Measurements from ENCODE around the gene OSBP2.
"Not testable (repeated sequence)": the region's sequence is repeated elsewhere in the genome, so short reads cannot be mapped to it uniquely, and the experiment has no call there.

OSBP2 gene

DNA sequence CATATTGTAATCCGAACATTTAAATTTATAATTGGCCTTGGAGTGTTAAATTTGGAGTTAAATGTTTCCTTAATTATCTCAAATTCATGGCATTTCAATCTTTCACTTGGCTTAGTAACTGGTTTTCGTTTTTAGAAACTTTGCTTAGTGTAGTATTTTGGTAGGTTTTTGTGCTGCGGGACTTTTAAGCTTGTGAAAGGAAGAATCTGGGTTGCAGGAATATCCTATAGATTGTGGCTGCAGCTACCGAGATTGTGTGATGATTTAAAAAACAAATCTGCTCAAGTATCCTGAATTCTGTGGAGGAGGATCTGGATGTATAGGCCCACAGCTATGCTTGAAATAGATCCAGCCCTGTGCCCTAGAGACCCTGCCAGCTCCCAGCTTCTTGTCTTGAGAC, 27.1 kb downstream of the OSBP2 start:
- no peak for DNase-seq

- DNase-seq = no peak
These were observed 34.2 kb downstream of the OSBP2 start for GRCh38 chr22:30728826-30729225.

GRCh38 chr22:30731658-30732057, 37.0 kb downstream of the OSBP2 start:
- DNase-seq = no peak

- no peak for DNase-seq
These were observed 37.8 kb downstream of the OSBP2 start for GRCh38 chr22:30732426-30732825.

- DNase-seq = no peak
These were observed 38.5 kb downstream of the OSBP2 start for GRCh38 chr22:30733181-30733631.

- DNase-seq = not testable (repeated sequence)
These were observed 45.3 kb downstream of the OSBP2 start for GRCh38 chr22:30740007-30740406.

GRCh38 chr22:30740511-30740910, 45.8 kb downstream of the OSBP2 start:
- not testable (repeated sequence) for DNase-seq

- DNase-seq = no peak
These were observed 47.9 kb downstream of the OSBP2 start for GRCh38 chr22:30742291-30743256.

DNA sequence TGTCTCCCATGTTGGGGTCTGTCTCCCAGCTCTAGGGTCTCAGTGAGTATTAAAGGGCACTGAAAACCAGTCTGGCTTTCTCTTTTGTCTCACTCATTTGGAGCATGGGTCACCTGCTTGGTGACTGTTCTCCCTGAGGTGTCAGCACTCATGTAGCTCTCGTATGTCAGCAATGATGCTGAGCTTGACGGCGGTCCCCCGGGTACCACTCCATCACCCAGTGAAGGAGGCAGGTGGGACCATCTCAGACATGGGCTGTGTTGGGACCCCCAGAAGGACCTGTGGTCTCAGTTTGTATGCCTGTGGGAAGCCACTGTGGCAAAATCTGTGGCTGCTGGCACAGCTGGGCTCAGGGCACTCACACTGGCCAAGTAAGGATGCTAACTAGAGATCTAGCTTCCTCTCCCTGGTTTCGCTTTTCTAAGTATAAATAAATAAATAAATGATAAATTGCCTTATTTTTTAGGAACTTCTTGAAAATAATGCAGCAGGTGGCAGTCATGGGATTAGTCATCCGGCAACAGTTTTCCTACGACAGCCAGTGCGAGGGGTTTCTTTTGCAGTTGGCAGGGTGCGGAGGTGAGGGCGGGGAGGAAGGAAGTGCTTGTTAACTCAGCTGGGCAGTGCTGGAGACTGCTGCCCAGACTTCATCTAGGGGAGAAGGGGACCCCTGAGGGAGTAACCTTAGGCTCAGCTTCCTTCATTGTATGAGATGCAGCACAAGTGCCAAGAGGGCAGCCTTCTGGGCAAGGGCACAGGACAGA, 48.8 kb downstream of the OSBP2 start:
- DNase-seq = no peak

GRCh38 chr22:30744224-30744623, 49.5 kb downstream of the OSBP2 start:
- no peak for DNase-seq

DNA sequence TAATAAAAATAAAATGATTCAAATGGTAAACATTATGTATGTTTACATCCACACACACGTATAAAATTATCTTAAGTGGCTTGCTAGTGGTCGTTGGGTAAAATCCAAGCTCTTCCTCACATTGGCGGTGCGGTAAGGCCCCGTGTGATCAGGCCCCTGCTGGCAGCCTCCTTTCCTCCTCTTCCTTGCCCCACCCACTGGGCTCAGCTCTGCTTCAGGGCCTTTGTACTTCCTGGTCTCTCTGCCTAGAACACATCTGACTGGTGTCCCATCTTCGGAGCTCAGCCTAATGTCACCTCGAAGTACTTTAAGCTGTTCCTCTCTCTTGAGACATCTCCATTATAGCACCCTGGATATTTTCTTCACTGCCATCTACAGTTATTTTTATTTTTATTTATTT, 52.8 kb downstream of the OSBP2 start:
- DNase-seq = no peak

DNA sequence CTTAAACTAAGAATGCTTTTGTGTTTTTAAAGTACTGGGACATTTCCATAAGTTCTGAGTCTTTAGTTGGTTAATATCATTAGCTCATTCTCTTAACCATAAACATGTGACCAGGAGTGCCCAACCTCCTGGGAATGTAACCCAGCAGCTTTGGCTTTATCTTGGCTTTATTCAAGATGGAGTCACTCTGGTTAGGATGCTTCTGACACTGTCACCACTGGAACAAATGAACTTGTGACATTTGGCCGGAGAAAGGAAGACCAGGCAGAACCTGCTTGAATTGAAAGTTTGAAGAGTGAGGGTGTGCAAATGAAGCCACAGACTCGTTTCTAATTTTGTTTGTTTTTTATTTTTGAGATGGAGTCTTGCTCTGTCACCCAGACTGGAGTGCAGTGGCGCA, 54.6 kb downstream of the OSBP2 start:
- no peak for DNase-seq

- no peak for DNase-seq
These were observed 55.2 kb downstream of the OSBP2 start for GRCh38 chr22:30749849-30750248.

DNA sequence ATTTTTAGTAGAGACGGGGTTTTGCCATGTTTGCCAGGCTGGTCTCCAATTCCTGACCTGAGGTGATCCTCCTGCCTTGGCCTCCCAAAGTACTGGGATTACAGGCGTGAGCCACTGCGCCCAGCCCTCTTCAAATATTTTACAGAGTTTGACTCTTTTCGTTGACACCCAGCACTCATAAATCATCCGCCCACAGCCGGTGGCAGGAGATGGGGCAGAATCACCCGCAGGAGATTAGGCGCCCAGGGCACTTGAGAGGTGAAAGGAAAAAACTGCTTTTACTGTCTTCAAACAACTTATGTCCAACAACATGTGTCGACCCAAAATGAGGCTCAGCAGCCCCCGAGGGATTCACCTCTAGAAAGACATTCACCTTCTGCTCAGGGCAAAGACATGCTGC, 56.9 kb downstream of the OSBP2 start:
- no peak for DNase-seq

GRCh38 chr22:30752771-30753170, 58.1 kb downstream of the OSBP2 start:
- no peak for DNase-seq

DNA sequence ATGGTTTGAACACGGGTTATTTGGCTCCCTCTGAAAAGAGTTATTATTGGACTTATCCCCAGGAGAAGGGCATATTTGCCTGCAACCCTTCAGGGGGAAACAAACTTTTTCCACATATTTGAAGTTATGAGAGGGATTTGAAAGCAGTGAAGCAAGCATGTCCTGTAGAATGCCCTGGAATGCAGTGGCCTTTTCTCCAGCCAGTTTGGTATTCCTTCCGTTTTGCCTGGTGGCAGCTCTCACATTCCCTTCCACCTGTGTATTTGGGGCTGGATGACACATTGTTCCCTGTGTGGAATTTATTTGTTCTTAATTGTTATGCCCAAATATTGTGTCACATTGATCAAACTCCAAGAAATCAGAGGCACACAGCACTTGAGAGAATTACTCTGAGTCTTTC, 59.0 kb downstream of the OSBP2 start:
- DNase-seq = no peak

- no peak for DNase-seq
These were observed 59.8 kb downstream of the OSBP2 start for GRCh38 chr22:30754521-30754920.

DNA sequence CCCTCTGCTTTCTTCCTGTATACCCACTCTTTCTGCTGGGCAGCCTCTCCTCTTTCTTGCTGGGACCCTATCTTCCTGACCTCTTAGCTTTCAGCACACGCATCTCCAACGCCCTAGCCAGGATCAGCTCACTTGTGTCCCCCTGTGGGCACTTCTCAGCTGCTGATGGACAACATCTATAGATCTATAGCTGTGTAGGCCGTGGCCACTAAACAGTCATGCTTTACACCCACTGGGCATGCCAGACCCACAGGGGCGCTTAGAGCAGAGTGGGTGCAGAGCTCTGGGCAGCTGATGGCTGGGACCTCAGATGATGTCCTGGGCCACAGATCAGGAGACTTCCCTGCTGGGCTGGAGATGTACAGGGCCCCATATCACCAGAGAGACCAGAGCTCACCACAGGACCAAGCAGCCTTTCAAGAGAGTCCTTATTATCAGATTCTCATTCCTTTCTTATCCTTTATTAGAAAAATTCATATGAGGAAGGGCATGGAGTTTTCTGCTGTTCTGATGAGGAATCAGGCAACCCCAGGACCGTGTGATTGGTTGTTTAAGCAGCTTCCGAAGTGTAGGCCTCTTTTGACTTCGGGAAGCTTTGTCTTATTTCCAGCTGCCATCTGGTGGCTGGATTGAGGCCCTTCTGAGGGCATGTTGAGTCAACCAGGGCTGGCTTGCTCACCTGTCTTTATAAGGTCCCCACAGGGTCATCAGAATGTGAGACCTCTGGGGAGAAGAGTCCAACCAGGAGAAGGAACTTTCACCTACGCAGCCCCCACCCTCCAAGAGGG, 60.5 kb downstream of the OSBP2 start:
- DNase-seq = peak; percentile 36

GRCh38 chr22:30755759-30756124, 61.1 kb downstream of the OSBP2 start:
- no peak for DNase-seq

DNA sequence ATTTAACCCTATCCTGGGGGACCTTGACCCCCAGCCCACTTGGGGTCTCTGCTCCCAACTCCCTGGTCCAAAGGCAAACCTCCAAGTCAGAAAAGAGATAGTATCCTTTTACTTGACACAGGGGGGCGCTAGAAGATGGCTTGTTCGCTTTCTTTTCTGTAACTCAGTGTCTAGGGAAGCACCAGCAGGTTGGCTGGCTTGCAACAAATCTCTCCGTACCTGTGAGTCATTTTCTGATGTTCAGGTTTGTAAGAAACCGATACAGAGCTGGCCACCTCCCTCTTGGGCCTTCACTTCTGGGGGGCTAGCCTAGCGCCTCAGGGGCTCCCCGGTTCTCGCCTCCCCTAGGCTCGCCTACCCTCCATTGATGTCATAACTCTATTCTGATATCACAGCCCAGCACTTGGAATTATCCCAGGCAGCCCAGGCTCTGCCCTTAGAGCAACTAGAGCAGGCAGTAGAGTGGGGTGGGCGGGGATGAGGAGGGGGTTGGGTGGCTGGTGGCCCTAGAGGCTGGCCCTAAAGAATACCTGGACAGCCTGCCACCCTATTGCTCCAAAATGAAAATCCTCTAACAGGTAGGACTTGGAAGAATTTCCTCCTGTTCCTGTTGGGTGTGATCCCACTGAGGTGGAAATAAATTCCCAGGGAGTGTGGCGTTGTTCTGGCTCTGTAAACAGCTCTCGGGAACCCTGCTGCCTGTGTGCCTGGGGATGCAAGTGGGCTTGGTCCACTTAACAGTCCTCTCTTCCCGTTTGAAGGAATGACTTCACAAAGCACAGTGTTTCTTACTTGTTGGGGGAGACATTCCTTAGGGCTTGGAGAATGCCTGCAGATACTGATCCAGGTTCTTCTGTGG, 69.4 kb downstream of the OSBP2 start:
- peak; percentile 45 for DNase-seq

DNA sequence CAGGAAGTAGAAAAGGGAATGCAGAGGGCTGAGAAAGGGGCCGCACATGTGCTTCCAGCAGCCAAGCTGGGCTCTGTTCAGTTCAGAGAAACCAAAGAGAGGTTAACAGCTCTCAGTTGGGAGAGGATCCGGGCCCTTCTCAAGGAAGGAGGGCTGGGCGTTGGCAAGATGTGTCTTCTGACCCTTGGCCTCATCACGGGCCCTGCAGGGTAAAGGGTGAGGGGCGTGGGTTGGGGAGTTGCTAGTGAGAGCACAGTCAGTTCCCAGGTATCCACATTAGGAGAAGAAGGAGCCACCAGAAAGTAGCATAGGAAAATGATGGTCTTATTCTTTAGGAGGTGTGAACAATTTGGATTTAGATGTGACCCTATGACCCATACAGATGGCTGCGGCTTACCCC, 73.0 kb downstream of the OSBP2 start:
- DNase-seq = no peak

DNA sequence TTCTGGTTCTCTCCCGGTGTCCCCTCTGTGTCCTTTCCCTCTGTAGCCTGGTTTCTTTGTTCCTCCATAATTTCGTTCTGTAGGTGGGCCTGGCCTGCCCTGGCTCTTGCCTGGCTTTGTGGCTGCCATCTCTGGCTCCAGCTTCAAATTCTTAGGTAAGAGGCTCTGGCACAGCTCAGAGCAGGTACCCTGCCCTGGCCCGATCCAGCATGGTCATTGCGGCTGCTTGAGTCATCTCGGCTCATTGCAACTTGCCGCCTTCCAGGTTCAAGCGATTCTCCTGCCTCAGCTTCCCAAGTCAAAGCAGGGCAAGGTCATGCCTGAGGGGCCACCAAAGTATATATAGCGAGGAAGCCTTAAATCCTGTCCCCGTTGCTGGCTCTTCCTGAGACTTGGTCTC, 76.0 kb downstream of the OSBP2 start:
- DNase-seq = no peak
